Measurements from ENCODE around the gene RBM12.

RBM12 gene

DNA sequence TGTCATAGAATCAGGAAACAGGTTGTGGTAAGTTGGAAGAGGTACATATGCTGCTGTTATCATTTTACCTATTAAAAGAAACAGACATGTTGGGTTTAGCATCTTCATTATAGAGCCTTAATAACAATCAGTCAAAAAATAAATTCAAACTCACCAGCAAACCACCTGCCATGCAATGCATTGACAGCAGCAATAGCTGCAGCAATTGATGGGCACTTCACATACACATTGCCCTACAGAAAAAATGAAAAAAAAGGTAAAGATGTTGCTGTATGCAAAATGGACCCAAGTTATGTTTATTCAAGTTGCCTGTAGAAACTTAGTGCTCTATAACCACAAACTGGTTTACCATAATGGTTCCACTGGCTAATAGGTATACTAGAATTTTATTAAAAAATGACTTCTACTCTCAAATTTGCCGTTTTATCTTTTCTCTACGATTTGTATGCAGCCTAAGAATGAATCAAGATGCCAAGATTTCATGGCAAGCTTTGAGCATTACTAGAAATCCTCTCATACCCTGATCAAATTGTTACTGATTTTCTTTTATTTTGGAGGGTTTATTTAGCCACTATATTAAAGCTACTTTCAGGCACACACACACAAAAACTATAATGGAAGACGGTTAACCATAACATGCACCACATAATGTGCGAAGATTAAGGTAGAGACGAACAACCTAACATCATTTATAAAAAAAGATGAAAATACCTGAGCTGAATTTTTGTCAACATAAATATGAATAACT is 40.0 kb upstream of the RBM12 start:
- H3K36me3 ChIP-seq (ENCODE audit: insufficient read depth, low read length) = peaks cover 86% of the 10 kb centered on the region
- peaks cover 55% of the 10 kb centered on the region for H4K20me1 ChIP-seq (ENCODE audit: insufficient read depth, low read length)
- H3K4me2 ChIP-seq (ENCODE audit: insufficient read depth, low read length) = no peak overlapping the region
- no peak overlapping the region for H3K9ac ChIP-seq (ENCODE audit: low read depth, low read length)
- peaks cover 69% of the 10 kb centered on the region for H3K79me2 ChIP-seq (ENCODE audit: insufficient read depth, low read length)
- no peak overlapping the region for H3K27ac ChIP-seq (ENCODE audit: low read length)
- ATAC-seq (ENCODE audit: insufficient read depth, low read depth) (no peak), DNase-seq (no peak)
- no peaks in the 10 kb centered on the region for H3K27me3 ChIP-seq (ENCODE audit: insufficient read depth, low read length, poor library complexity)
- no peak overlapping the region for H2AFZ ChIP-seq (ENCODE audit: low read depth, low read length)
- H3K9me3 ChIP-seq (ENCODE audit: insufficient read depth, low read length, severe bottlenecking) = no peaks in the 10 kb centered on the region
- no peak for TF ChIP-seq EZH2 (IDR thresholded peaks at IDR 0.05; ENCODE audit: borderline replicate concordance, low read depth, low read length, severe bottlenecking)
- TF ChIP-seq, protein P1, sequence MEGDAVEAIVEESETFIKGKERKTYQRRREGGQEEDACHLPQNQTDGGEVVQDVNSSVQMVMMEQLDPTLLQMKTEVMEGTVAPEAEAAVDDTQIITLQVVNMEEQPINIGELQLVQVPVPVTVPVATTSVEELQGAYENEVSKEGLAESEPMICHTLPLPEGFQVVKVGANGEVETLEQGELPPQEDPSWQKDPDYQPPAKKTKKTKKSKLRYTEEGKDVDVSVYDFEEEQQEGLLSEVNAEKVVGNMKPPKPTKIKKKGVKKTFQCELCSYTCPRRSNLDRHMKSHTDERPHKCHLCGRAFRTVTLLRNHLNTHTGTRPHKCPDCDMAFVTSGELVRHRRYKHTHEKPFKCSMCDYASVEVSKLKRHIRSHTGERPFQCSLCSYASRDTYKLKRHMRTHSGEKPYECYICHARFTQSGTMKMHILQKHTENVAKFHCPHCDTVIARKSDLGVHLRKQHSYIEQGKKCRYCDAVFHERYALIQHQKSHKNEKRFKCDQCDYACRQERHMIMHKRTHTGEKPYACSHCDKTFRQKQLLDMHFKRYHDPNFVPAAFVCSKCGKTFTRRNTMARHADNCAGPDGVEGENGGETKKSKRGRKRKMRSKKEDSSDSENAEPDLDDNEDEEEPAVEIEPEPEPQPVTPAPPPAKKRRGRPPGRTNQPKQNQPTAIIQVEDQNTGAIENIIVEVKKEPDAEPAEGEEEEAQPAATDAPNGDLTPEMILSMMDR (IDR thresholded peaks at IDR 0.05; ENCODE audit: borderline replicate concordance, extremely low read depth, low read length, poor library complexity, severe bottlenecking) = no peak
- peaks cover 30% of the 10 kb centered on the region for H3K4me1 ChIP-seq (ENCODE audit: insufficient read depth, low read length)
- no peak overlapping the region for H3K4me3 ChIP-seq (ENCODE audit: low read depth in 1 of 2, low read length in 2 of 2)

DNA sequence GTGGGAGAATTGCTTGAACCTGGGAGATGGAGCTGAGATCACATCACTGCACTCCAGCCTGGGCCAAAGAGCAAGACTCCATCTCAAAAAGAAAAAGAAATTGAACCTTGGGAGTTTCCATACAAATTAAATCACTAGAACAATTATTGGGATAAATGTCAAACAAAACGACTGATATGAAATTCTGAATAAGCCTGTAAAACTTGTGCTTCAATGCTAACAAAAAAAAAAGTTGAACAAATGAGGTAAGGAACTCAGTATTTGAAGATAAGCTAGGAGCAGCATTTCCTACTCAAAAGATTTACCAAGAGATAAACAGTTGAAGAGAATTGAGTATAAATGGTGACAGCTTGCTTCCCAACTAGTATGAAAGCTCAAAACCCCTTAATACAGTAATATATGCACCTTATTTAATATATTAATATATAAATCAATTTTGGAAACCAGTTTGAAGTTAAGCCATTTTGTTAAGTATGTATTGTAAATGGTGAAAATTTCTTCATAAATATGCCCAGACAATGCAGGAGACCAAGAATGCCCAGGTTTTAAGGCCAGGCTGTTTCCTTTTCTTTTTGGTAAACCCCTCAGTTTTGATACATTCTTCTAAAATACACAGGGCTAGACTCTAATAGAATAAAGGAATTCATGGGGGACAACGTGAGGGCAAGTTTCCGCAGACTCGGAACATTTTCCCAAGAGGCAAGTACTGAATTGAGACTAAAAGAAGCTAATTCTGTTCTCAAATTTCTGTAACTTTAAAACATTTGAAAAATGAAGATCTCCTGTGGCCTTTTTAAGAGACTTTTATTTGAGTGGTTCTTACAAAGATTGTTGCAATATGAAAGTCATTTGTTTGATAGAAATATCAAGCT is 38.4 kb upstream of the RBM12 start:
- peaks cover 73% of the 10 kb centered on the region for H3K36me3 ChIP-seq (ENCODE audit: insufficient read depth, low read length)
- H3K27me3 ChIP-seq (ENCODE audit: insufficient read depth, low read length, poor library complexity) = no peaks in the 10 kb centered on the region
- H3K4me1 ChIP-seq (ENCODE audit: insufficient read depth, low read length) = peaks cover 37% of the 10 kb centered on the region
- no peak overlapping the region for H2AFZ ChIP-seq (ENCODE audit: low read depth, low read length)
- peaks cover 43% of the 10 kb centered on the region for H4K20me1 ChIP-seq (ENCODE audit: insufficient read depth, low read length)
- no peak overlapping the region for H3K4me2 ChIP-seq (ENCODE audit: insufficient read depth, low read length)
- no peaks in the 10 kb centered on the region for H3K9me3 ChIP-seq (ENCODE audit: insufficient read depth, low read length, severe bottlenecking)
- DNase-seq (no peak), ATAC-seq (ENCODE audit: insufficient read depth, low read depth) (no peak)
- no peak overlapping the region for H3K9ac ChIP-seq (ENCODE audit: low read depth, low read length)
- H3K27ac ChIP-seq (ENCODE audit: low read length) = no peak overlapping the region
- peaks cover 68% of the 10 kb centered on the region for H3K79me2 ChIP-seq (ENCODE audit: insufficient read depth, low read length)
- no peak overlapping the region for H3K4me3 ChIP-seq (ENCODE audit: low read depth in 1 of 2, low read length in 2 of 2)
- no peak for TF ChIP-seq EZH2 (IDR thresholded peaks at IDR 0.05; ENCODE audit: borderline replicate concordance, low read depth, low read length, severe bottlenecking)
- TF ChIP-seq, protein P1 (IDR thresholded peaks at IDR 0.05; ENCODE audit: borderline replicate concordance, extremely low read depth, low read length, poor library complexity, severe bottlenecking) = no peak

DNA sequence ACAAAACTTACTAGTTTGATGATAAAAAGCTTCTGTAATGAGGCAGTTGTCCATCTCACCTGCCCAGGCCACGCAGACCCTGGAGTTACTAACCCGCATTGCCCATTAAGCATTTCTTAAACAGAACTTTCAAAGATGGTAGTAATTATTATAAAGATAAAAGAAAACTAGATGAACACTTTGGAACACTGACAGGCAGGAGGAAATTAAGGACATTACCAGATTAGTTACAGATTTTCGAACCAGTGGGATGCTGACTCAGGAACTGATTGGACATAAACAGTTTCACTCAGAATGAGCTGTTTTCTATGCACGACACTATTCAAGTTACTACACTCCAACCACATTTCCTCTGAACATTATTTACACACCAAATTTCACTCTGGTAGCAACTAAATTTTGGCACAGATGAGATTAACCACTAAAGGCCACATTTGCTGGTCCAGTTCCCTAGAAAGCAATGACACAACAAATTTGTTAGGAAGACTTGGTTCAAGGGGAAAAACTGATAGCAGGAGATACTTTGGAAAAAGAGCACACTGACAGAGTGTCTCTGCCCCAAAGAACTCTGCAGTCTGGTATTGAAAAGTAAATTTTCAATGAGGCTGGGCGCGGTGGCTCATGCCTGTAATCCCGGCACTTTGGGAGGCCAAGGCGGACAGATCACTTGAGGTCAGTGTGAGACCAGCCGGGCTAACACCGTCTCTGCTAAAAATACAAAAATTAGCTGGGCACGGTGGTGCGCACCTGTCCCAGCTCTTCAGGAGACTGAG is 37.5 kb upstream of the RBM12 start:
- Histone ChIP-seq H4K20me1 (ENCODE audit: insufficient read depth, low read length) (peaks cover 43% of the 10 kb centered on the region), H3K27ac (ENCODE audit: low read length) (peak overlapping the region; percentile 16; the same call in 1 of the 2 replicates), H3K9me3 (ENCODE audit: insufficient read depth, low read length, severe bottlenecking) (no peaks in the 10 kb centered on the region), H3K4me1 (ENCODE audit: insufficient read depth, low read length) (peaks cover 45% of the 10 kb centered on the region), H3K4me2 (ENCODE audit: insufficient read depth, low read length) (peak overlapping the region; percentile 5; the same call in 1 of the 2 replicates), H2AFZ (ENCODE audit: low read depth, low read length) (no peak overlapping the region), H3K4me3 (ENCODE audit: low read depth in 1 of 2, low read length in 2 of 2) (no peak overlapping the region), H3K27me3 (ENCODE audit: insufficient read depth, low read length, poor library complexity) (no peaks in the 10 kb centered on the region), H3K36me3 (ENCODE audit: insufficient read depth, low read length) (peaks cover 65% of the 10 kb centered on the region), H3K9ac (ENCODE audit: low read depth, low read length) (no peak overlapping the region), H3K79me2 (ENCODE audit: insufficient read depth, low read length) (peaks cover 69% of the 10 kb centered on the region)
- DNase-seq (no peak), ATAC-seq (ENCODE audit: insufficient read depth, low read depth) (no peak)
- TF ChIP-seq, protein P1 (IDR thresholded peaks at IDR 0.05; ENCODE audit: borderline replicate concordance, extremely low read depth, low read length, poor library complexity, severe bottlenecking) = no peak
- TF ChIP-seq EZH2 (IDR thresholded peaks at IDR 0.05; ENCODE audit: borderline replicate concordance, low read depth, low read length, severe bottlenecking) = no peak
